Heart left ventricle (tissue), 13 donors: ENCODE measurements around the gene KLHL29.

Experiments used
- POLR2A ChIP-seq, 2 donors: fragments of 450-650 bp; IDR thresholded peaks; one replicate each; pipeline ENCODE4 v1.6.1; 2017; ENCODE audit warnings: antibody characterized with exemption in 2 of 2, mild to moderate bottlenecking in 2 of 2, moderate library complexity in 2 of 2
- TF ChIP-seq, protein P1 (sequence below), 12 donors: fragments of 200-600 bp; sonication (generic) in 4 of 12; IDR thresholded peaks; one replicate each; pipeline versions ENCODE4 v1.5.0 to v1.8.0; 2018 to 2022; ENCODE audit warnings: antibody characterized with exemption in 12 of 12, mild to moderate bottlenecking in 5 of 12
- donor health status: ischemic (EF 13 %, LVEDD 7.1; RV severe dilation, severe dysfunction).
- donor health status: DM: no; HTN: yes; CAD: no.
- donor health status: DM: no; HTN: no; CAD: no.
- donor health status: ischemic (EF 25% LVEDD 6.9; RV normal size, moderate dysfunction).
- donor health status: ischemic (EF 25% LVEDD 5.7; RV mildly dilated, moderate dysfunction).
- donor health status: ischemic (EF 35%, LVEDD 5.7; RV mildly dilated, moderate dysfunction).
- donor health status: nonischemic (EF 11% LVEDD 7.7; RV severe dilation, severe dysfunction).
- donor health status: DM: yes; HTN: yes; CAD: no.
- donor health status: PGD.
- donor health status: ischemic (EF 29% LVEDD 5.4; RV normal size, mild dysfunction).
- donor health status: nonischemic (EF 23%, LVEDD 6.1; RV moderate dilation, normal function).

DNA sequence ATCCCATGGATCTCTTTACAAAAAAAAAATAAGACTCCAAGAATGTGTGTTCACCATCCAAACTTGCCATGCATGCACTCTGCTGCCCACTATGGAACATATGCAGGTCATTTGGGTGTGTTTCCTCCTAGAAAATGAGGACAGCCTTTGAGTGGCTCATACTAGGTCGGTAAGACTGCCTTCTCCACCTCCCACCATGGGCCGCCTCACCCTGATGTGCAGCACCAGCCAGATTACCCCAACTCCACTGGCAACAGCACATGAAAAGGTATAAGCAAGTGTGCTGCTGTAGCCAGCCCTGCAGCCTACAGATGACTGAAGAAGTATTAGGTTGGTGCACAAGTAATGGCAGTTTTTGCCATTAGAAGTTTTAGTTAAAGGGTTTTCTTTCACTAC, 327.8 kb downstream of the KLHL29 start:
- TF ChIP-seq, protein P1, sequence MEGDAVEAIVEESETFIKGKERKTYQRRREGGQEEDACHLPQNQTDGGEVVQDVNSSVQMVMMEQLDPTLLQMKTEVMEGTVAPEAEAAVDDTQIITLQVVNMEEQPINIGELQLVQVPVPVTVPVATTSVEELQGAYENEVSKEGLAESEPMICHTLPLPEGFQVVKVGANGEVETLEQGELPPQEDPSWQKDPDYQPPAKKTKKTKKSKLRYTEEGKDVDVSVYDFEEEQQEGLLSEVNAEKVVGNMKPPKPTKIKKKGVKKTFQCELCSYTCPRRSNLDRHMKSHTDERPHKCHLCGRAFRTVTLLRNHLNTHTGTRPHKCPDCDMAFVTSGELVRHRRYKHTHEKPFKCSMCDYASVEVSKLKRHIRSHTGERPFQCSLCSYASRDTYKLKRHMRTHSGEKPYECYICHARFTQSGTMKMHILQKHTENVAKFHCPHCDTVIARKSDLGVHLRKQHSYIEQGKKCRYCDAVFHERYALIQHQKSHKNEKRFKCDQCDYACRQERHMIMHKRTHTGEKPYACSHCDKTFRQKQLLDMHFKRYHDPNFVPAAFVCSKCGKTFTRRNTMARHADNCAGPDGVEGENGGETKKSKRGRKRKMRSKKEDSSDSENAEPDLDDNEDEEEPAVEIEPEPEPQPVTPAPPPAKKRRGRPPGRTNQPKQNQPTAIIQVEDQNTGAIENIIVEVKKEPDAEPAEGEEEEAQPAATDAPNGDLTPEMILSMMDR (IDR thresholded peaks at IDR 0.05), result no peak
- no peak for TF ChIP-seq POLR2A (IDR thresholded peaks at IDR 0.05)
